Activated CD8-positive, alpha-beta memory T cell treated with anti-CD3 and anti-CD28 coated beads, Interleukin-2, amount 50 U/mL, for 48 hours (primary cell): ENCODE measurements around the gene DESI1.

Experiments used
- DNase-seq: peaks from one replicate; pipeline ENCODE4 v3.0.0-alpha.2; 2020

DESI1 gene

DNA sequence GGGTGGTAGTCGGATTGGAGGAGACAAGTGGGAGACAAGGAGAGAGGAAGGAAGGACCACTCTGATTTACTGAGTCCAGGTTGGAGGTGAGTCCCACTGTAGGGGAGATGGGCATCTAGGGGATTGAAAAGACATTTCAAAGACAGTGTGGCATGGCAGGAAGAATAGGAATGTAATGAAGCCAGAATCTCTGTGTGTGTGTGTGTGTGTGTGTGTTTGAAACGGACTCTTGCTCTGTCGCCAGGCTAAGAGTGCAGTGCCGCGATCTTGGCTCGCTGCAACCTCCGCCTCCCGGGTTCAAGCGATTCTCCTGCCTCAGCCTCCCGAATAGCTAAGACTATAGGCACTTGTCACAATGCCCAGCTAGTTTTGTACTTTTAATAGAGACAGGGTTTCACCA lies 64.3 kb downstream of the DESI1 start:
- DNase-seq: no peak

DNA sequence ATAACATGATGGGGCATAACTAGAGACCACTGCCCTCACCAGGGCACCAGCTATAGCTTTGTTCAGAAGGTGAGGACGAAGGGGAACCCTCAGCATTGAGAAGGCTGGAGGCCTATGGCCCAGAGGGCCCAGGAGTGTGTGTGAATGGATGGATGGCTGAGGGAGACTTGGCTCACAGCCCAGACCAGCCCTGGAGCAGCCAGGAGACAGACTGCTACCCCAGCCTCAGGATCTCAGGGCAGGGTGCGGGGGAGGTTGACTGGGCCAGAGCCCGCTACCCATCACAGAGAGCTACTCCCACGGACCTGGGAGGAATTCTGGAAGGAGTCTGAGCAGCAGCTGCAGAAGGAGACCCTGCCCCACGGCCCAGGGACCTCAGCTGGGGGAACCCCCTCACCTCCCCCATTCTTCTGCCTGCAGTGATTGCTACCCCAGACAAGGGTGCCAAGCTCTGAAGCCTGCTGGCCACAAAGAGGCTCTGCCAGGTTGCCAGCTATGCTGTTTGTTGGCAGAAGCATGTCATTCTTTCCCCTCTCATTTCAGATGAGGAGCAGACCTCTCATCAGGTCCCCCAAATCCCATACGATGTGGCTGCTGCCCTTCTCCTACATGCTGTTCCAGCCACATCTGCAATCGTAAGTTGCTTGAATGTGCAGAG lies 65.4 kb downstream of the DESI1 start:
- no peak for DNase-seq

DNA sequence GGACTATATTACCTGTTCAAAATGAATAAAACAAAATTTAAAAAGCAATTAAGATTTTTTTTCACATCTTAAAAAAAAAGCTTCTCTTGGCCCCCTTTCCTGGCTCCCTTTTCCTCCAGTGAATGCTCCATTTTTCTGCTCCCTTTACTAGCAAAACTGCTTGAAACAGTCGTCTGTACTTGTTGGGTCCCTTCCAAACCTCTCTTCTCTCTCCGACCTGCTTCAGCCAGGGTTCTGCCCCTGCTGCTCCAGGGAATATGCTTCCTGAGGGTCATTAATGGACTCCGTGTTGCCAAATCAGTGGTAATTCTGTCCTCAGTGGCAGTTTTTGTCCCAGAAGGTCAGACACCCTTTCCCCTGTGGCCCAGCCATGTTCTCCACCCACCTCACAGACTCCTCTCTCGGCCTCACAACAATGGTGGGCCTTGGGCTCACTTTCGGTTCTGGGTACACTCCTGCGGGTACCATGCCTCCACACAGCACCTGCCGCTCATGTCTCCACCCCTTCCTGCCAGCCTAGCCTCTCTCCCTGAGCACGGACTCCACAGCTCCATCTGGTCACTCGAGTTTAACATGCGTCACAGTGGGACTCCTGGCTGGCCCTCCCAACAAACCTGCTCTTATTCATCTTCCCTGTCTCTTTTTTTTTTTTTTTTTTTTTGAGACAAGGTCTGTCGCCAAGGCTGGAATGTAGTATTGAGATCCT lies 68.8 kb downstream of the DESI1 start:
- DNase-seq: no peak

DNA sequence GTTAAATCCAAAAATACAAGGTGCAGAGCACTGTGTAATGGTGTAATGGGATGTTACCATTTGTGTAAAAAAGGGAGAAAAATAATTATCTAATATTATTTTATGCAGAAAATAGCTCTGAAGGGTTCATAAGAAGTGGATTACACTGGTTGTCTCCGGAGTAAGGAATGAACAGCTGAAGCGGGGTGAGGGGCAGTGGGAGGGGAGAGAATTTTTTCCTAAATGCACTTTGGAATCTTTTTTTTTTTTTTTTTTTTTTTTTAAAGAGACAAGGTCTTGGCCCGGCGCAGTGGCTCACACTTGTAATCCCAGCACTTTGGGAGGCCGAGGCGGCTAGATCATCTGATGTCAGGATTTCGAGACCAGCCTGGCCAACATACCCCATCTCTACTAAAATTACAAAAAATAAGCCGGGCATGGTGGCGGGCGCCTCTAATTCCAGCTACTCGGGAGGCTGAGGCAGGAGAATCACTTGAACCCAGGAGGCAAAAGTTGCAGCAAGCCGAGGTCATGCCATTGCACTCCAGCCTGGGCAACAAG lies 69.8 kb downstream of the DESI1 start:
- no peak for DNase-seq

DNA sequence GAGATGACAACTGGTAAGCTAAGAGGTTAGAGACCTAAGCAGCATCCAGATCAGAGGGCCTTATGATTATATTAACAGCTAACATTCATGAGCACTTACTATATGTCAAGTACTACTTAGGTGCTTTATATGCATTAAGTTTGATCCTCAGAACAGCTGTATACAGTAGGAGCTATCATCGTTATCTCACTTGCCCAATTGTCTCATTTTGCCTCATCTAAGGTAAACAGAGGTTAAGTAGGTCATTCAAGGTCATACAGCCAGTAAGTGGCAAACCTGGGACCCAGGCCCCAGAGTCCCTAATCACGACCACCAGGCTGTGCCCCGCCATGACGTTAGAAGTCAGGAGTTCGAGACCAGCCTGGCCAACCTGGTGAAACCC lies 72.0 kb downstream of the DESI1 start:
- no peak for DNase-seq
